Vagina (tissue), 2 donors: ENCODE results near the gene ALDH4A1. TPM values are rescaled to one million over a fixed set of nuclear protein-coding genes. Genes with fewer than 3 reads are reported as not detected.

Experiments used
- DNase-seq, 2 donors: peaks; one replicate each; pipeline ENCODE4 v3.0.0-alpha.2; 2017; ENCODE audit errors: extremely low spot score in 2 of 2
- H3K27ac ChIP-seq: fragments of 200-600 bp; sonication (generic); one replicate; pipeline ENCODE4 v1.5.1; 2019
- H3K27me3 ChIP-seq: fragments of 200-600 bp; sonication (generic); one replicate; pipeline ENCODE4 v1.5.1; 2019
- H3K36me3 ChIP-seq, 2 donors: fragments of 200-600 bp; sonication (generic); one replicate each; pipeline ENCODE4 v1.5.1; 2017 to 2019
- H3K4me1 ChIP-seq: fragments of 200-600 bp; sonication (generic); one replicate; pipeline ENCODE4 v1.5.1; 2019
- H3K4me3 ChIP-seq, 2 donors: fragments of 200-600 bp; sonication (generic); 1 replicate in 1 of 2; 2 replicates in 1 of 2; pipeline ENCODE4 v1.5.1; 2016 to 2019
- H3K9me3 ChIP-seq: fragments of 200-600 bp; sonication (generic); one replicate; pipeline ENCODE4 v1.5.1; 2019
- POLR2A ChIP-seq, 2 donors: fragments of 450-650 bp; IDR thresholded peaks; one replicate each; pipeline ENCODE4 v1.6.1; 2017; ENCODE audit warnings: antibody characterized with exemption in 2 of 2, mild to moderate bottlenecking in 2 of 2, moderate library complexity in 2 of 2
- POLR2AphosphoS5 ChIP-seq, 2 donors: sonication (generic); formaldehyde crosslinking; IDR thresholded peaks; one replicate each; pipeline ENCODE4 v1.9.0; 2017; ENCODE audit warnings: antibody characterized with exemption in 2 of 2, mild to moderate bottlenecking in 2 of 2, low read depth in 1 of 2; ENCODE audit not compliant: insufficient read depth in 1 of 2
- intact Hi-C: fragments of 100-400 bp; cut with DNase I; formaldehyde crosslinking; loops from one replicate; pipeline ENCODE4 v1.15.1; 2023
- total RNA-seq: library from RNA; depleted of rRNA; stranded (reverse); fragments of >200 nt; gene quantifications from one replicate; pipeline ENCODE4 v1.2.3, GENCODE V29; 2016
- TF ChIP-seq, protein P1 (sequence below), 3 experiments: fragments of 450-650 bp in 2 of 3; fragments of 200-600 bp in 1 of 3; sonication (generic) in 1 of 3; IDR thresholded peaks; one replicate each; pipeline ENCODE4 v1.5.1; 2017 to 2019; ENCODE audit warnings: antibody characterized with exemption in 3 of 3, mild to moderate bottlenecking in 2 of 3, moderate library complexity in 2 of 3

The ALDH4A1 gene
- total RNA-seq, 1 donor from 2014 or later = 39.5 TPM

GRCh38 chr1:18926315-18927081 lies 24.1 kb upstream of the ALDH4A1 start:
- intact Hi-C loops = no loop called here
- no peaks in the 10 kb centered on the region for H3K27me3 ChIP-seq
- no peaks in the 10 kb centered on the region for H3K9me3 ChIP-seq
- H3K4me1 ChIP-seq = peaks cover 93% of the 10 kb centered on the region
- no peak for DNase-seq
- H3K4me3 ChIP-seq = no peak overlapping the region
- no peak for TF ChIP-seq POLR2AphosphoS5 (IDR thresholded peaks at IDR 0.05; ENCODE audit: insufficient read depth in 1 of 2, low read depth in 1 of 2)
- TF ChIP-seq POLR2A (IDR thresholded peaks at IDR 0.05) = no peak
- TF ChIP-seq, protein P1, sequence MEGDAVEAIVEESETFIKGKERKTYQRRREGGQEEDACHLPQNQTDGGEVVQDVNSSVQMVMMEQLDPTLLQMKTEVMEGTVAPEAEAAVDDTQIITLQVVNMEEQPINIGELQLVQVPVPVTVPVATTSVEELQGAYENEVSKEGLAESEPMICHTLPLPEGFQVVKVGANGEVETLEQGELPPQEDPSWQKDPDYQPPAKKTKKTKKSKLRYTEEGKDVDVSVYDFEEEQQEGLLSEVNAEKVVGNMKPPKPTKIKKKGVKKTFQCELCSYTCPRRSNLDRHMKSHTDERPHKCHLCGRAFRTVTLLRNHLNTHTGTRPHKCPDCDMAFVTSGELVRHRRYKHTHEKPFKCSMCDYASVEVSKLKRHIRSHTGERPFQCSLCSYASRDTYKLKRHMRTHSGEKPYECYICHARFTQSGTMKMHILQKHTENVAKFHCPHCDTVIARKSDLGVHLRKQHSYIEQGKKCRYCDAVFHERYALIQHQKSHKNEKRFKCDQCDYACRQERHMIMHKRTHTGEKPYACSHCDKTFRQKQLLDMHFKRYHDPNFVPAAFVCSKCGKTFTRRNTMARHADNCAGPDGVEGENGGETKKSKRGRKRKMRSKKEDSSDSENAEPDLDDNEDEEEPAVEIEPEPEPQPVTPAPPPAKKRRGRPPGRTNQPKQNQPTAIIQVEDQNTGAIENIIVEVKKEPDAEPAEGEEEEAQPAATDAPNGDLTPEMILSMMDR (IDR thresholded peaks at IDR 0.05) = no peak
- no peaks in the 10 kb centered on the region for H3K36me3 ChIP-seq
- H3K27ac ChIP-seq = peak overlapping the region; percentile 78

DNA sequence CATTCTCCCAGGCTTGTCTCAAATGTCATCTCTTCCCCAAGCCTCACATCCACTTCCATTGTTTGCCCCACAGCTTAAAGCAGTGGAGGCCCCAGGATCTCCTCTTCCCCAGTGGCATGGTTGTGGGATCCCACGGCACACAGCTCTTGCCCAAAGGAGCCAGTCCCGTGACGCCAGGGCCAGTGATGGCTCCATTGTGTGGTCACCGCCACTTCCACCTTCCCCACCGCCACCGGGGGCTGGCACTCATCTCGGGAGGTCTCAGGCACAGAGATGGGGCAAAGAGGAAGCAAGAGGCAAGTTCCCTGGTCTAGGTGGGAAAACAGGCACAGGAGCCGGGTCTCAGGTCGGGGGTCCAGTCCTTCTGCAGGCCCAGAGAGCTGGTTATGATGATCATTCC lies 22.9 kb upstream of the ALDH4A1 start:
- H3K4me1 ChIP-seq = peaks cover 88% of the 10 kb centered on the region
- no peak for DNase-seq
- H3K9me3 ChIP-seq = no peaks in the 10 kb centered on the region
- H3K27me3 ChIP-seq = no peaks in the 10 kb centered on the region
- H3K4me3 ChIP-seq = no peak overlapping the region
- TF ChIP-seq POLR2A (IDR thresholded peaks at IDR 0.05) (no peak), POLR2AphosphoS5 (IDR thresholded peaks at IDR 0.05; ENCODE audit: insufficient read depth in 1 of 2, low read depth in 1 of 2) (no peak)
- TF ChIP-seq, protein P1 (IDR thresholded peaks at IDR 0.05) = no peak
- intact Hi-C loops = no loop called here
- H3K27ac ChIP-seq = peak overlapping the region; percentile 98
- H3K36me3 ChIP-seq = peaks cover 0 to 6% of the 10 kb centered on the region in 2 donors

DNA sequence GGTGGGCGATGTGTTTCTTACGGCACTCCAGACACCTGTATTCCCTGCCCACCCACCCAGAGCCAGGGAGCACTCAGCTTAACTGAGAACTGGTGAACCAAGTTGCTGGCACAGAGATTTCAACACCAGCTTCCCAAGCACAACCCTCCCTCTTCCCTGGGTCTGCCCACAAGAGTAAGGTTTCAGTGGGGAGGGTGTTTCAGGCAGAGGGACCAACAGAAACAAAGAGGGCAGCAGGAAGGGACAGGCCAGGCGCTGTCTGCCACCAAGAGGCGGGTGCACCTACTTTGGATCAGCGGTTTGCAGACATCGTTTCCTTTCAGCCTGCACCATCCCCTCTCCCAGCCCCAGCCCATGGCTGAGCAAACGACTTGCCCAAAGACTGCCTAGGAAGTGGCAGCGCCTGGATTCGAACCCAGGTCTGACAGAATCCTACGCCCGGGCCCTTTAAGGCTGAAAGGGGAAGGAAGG lies 21.9 kb upstream of the ALDH4A1 start:
- intact Hi-C loops = loop anchor here (5.0 kb wide), 1 partner anchor 33 kb away; the partner anchor contains the start of gene IFFO2
- no peaks in the 10 kb centered on the region for H3K27me3 ChIP-seq
- no peak overlapping the region for H3K4me3 ChIP-seq
- H3K4me1 ChIP-seq = peaks cover 78% of the 10 kb centered on the region
- peaks cover 0 to 9% of the 10 kb centered on the region in 2 donors for H3K36me3 ChIP-seq
- no peaks in the 10 kb centered on the region for H3K9me3 ChIP-seq
- H3K27ac ChIP-seq = peak overlapping the region; percentile 98
- no peak for TF ChIP-seq POLR2AphosphoS5 (IDR thresholded peaks at IDR 0.05; ENCODE audit: insufficient read depth in 1 of 2, low read depth in 1 of 2)
- DNase-seq = no peak

DNA sequence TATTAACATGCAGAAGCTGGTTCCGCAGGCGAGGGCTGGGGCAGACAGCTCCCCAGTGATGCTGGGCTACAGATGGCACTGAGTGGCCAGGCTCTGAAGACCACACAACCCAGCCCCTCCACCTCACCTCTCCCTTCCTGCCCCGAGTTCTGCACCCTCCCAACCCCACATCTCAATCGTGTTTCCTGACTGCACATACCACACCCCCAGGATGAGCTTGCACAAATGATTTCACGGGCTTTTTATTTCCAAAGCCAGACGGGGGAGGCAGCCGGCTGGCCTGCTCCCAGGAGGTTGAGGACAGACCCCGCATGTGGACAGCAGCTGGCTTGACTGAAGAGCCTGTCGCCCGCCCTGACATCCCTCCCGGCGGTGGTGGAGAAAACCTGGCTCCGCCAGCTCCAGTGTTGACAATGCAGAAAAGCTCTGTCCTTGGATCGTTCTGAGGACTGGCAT lies 21.4 kb upstream of the ALDH4A1 start:
- H3K27ac ChIP-seq = peak overlapping the region; percentile 98

More for the DNA sequence above, 21.4 kb upstream of the ALDH4A1 start:
- Histone ChIP-seq H3K27me3 (no peaks in the 10 kb centered on the region), H3K4me3 (no peak overlapping the region), H3K9me3 (no peaks in the 10 kb centered on the region), H3K36me3 (peaks cover 0 to 9% of the 10 kb centered on the region in 2 donors), H3K4me1 (peaks cover 73% of the 10 kb centered on the region)
- no peak for DNase-seq
- intact Hi-C loops = loop anchor here (5.0 kb wide), 1 partner anchor 34 kb away; the partner anchor contains the start of gene IFFO2
- peak in 1 of 2 donors; percentile 60 for TF ChIP-seq POLR2AphosphoS5 (IDR thresholded peaks at IDR 0.05; ENCODE audit: insufficient read depth in 1 of 2, low read depth in 1 of 2)
- TF ChIP-seq, protein P1 (IDR thresholded peaks at IDR 0.05) = no peak
- TF ChIP-seq POLR2A (IDR thresholded peaks at IDR 0.05) = no peak
